ENCODE results near the gene FOXA3.
"Not testable (repeated sequence)": the region's sequence is repeated elsewhere in the genome, so short reads cannot be mapped to it uniquely, and the experiment has no call there.

The FOXA3 gene

DNA sequence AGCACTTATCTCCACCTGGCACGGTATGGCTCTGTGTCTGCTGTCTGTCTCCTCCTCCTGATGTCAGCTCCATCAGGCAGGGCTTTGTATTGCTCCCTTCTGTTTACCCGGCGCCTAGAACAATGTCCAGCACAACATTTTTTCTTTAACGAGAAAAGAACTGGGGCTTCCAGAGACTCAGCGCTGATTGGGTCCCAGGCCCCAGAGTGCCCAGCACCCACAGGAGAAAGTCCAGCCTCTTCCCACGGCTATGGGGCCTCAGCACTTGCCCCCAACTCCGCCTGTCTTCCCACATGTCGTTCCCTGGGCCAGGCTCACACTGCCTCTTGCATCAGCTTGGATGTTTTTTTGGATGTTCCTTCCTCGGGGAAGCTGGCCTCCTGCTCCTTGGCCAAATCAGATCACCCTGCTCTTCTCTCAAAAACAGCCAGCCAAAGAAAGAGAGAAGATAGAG, 31.4 kb downstream of the FOXA3 start:
- DNase-seq (ENCODE audit: low spot score), result no peak

DNA sequence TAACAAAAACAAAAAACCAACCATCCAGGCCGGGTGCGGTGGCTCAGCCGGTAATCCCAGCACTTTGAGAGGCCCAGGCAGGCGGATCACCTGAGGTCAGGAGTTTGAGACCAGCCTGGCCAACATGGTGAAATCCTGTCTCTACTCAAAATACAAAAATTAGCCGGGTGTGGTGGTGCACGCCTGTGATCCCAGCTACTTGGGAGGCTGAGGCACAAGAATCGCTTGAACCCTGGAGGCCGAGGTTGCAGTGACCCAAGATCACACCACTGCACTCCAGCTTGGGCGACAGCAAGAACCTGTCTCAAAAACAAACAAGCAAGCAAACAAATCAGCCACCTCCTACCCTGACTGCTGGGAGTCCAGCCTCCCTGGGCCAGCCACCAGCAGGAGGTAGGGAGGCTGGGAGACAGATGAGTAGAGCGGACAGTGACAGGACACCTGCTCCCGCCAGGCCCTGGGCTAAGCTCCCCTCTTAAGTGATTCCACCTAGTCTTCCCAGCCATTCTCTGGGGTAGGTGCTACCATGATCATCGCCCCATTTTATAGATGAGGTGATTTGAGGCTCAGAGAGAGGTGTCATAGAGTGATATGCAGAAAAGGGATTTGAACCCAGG, 32.0 kb downstream of the FOXA3 start:
- not testable (repeated sequence) for DNase-seq (ENCODE audit: low spot score)

GRCh38 chr19:45897261-45897812, 33.2 kb downstream of the FOXA3 start:
- no peak for DNase-seq (ENCODE audit: low spot score)

GRCh38 chr19:45899253-45899652, 35.1 kb downstream of the FOXA3 start:
- DNase-seq (ENCODE audit: low spot score), result no peak

- no peak for DNase-seq (ENCODE audit: low spot score)
Measured at GRCh38 chr19:45899919-45900589, 35.9 kb downstream of the FOXA3 start.

GRCh38 chr19:45900738-45901431, 36.8 kb downstream of the FOXA3 start:
- DNase-seq (ENCODE audit: low spot score), result no peak

DNA sequence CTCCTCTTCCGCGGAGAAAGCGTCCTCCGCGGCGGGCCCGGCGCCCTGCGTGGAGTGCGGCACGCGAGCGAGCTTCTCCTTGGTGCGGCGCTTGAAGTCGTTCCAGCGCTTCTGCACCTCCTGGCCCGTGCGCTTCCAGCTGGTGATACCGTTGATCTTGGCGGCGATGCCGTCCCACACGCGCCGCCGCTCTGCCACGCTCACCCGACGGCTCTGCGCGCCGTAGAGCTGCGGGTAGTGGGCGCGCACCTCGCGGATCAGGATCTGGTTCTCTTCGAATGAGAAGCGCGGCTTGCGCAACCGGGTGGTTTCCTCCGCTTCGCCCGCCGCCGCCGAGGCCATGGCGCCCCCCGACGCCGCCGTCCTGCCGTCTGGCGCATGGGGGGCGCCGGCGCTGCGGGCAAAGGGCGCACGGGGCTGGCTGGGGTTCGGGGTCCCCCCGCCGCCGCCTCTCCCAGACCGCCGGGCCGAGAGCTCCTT, 37.3 kb downstream of the FOXA3 start:
- peak; percentile 36 for DNase-seq (ENCODE audit: low spot score)

GRCh38 chr19:45901912-45902650, 38.0 kb downstream of the FOXA3 start, which contains the start of gene MYPOP:
Gene MYPOP, minus strand, starts transcription at chr19:45902613. Its CDS starts 840 bp downstream, at chr19:45901773.
- peak; percentile 30 for DNase-seq (ENCODE audit: low spot score)

- peak; percentile 100 for DNase-seq (ENCODE audit: low spot score)
Measured at GRCh38 chr19:45902651-45903625, 38.8 kb downstream of the FOXA3 start.

- no peak for DNase-seq (ENCODE audit: low spot score)
Measured at GRCh38 chr19:45905011-45905410, 40.9 kb downstream of the FOXA3 start.

DNA sequence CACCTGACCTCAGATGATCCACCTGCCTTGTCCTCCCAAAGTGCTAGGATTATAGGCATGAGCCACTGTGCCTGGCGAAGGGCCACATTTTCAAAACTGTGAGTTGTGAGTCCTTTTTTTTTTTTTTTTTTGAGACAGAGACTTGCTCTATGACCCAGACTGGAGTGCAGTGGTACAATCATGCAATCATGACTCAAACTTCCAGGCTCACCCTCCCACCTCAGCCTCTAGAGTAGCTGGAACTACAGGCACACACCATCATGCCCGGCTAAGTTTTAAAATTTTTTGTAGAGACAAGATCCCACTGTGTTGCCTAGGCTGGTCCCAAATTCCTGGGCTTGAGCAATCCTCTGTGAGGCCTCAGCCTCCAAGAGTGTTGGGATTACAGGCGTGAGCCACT, 42.1 kb downstream of the FOXA3 start:
- DNase-seq (ENCODE audit: low spot score), result no peak

DNA sequence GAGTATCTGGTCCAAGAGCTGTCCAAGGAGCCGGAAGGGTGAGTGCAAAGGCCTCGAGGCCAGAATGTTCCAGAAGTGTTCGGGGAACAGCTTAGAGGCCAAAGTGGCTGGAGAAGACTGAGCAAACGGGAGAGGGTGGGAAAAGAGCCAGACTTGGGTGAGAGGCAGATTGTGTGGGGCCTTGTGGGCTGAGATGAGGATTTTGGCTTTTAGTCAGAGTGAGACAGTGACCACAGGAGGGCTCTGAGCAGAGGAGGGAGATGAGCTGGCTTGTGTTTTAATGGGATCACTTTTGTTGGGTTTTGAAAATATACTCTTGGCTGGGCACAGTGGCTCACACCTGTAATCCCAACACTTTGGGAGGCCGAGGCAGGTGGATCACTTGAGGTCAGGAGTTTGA, 44.8 kb downstream of the FOXA3 start:
- no peak for DNase-seq (ENCODE audit: low spot score)

- DNase-seq (ENCODE audit: low spot score), result no peak
Measured at GRCh38 chr19:45911291-45911690, 47.2 kb downstream of the FOXA3 start.

GRCh38 chr19:45913874-45914830, 50.0 kb downstream of the FOXA3 start, which contains the start of gene NANOS2:
Gene NANOS2, minus strand, starts transcription at chr19:45914778. Its CDS starts 85 bp downstream, at chr19:45914693.
- no peak for DNase-seq (ENCODE audit: low spot score)

GRCh38 chr19:45917421-45918091, 53.4 kb downstream of the FOXA3 start:
- no peak for DNase-seq (ENCODE audit: low spot score)

GRCh38 chr19:45918721-45919120, 54.6 kb downstream of the FOXA3 start:
- DNase-seq (ENCODE audit: low spot score), result no peak

GRCh38 chr19:45919678-45920077, 55.6 kb downstream of the FOXA3 start:
- DNase-seq (ENCODE audit: low spot score), result no peak

DNA sequence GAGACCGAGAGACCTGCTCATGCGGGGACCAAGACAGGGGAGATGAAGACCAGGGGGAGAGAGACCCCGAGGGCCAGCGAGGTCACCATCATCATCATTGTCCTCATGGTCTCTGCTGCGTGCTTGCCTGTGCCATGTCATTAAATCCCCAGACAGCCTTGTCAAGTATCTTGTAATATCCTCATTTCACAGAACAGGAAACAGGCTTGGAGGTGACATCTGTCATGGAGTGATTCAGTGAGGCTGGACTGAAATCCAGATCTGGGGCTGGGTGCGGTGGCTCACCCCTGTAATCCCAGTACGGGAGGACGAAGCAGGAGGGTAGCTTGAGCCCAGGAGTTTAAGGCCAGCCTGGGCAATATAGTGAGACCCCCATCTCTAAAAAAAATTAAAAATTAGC, 56.3 kb downstream of the FOXA3 start:
- DNase-seq (ENCODE audit: low spot score), result no peak

DNA sequence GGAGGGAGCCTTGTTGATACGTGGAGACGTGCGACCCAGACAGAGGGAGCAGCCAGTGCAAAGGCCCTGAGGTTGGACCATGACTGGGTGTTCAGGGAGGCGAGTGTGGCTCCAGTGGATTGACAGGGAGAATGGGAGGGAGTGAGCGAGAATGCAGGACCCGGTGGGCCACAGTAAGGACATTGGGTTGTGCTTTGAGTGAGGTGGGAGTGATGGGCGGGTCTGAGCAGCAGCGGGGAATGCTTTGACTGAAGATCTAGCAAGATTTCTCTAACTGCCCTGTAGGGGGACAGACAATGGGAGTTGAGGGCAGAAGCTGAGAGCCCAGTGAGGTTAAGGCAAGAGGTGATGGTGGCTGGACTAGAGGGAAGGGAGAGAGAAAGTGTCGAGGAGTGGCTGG, 58.2 kb downstream of the FOXA3 start:
- DNase-seq (ENCODE audit: low spot score), result peak; percentile 30
